GM23338 (cell line): Measurements from ENCODE around the gene MYADM. TPM values are rescaled to one million over a fixed set of nuclear protein-coding genes. Genes with fewer than 3 reads are reported as not detected.
A peak's percentile ranks its signal among the peaks of the same experiment; 100 is the strongest.

Experiments used
- ATAC-seq: fragments of 200-7000 bp; cut with Tn5 transposase; 3 replicates; pipeline ENCODE4 v1.9.1; 2020
- DNase-seq: peaks from one replicate; pipeline ENCODE4 v3.0.0-alpha.2; 2015; ENCODE audit warnings: low spot score
- H2AFZ ChIP-seq: fragments of 200-600 bp; sonication (generic); 2 replicates; pipeline ENCODE4 v1.8.0; 2016; ENCODE audit warnings: antibody characterized with exemption, mild to moderate bottlenecking, moderate library complexity
- H3F3A ChIP-seq: fragments of 200-600 bp; sonication (generic); replicated peaks from 2 replicates; pipeline ENCODE4 v1.8.0; 2017; ENCODE audit warnings: antibody characterized with exemption, mixed run types, low read depth
- H3K27ac ChIP-seq: fragments of 200-600 bp; sonication (generic); 2 replicates; pipeline ENCODE4 v1.6.1; 2016; ENCODE audit warnings: low read depth
- H3K27me3 ChIP-seq: fragments of 200-600 bp; sonication (generic); 2 replicates; pipeline ENCODE4 v1.8.0; 2016; ENCODE audit warnings: mild to moderate bottlenecking, mixed run types, moderate library complexity; ENCODE audit not compliant: insufficient read depth
- H3K36me3 ChIP-seq: fragments of 200-600 bp; sonication (generic); 2 replicates; pipeline ENCODE4 v1.8.0; 2016; ENCODE audit warnings: mild to moderate bottlenecking; ENCODE audit not compliant: insufficient read depth
- H3K4me1 ChIP-seq: fragments of 200-600 bp; sonication (generic); 2 replicates; pipeline ENCODE4 v1.8.0; 2016; ENCODE audit warnings: mild to moderate bottlenecking, moderate library complexity; ENCODE audit not compliant: insufficient read depth
- H3K4me2 ChIP-seq: fragments of 200-600 bp; sonication (generic); 2 replicates; pipeline ENCODE4 v1.7.1; 2017; ENCODE audit warnings: mixed run types
- H3K4me3 ChIP-seq: fragments of 200-600 bp; sonication (generic); 2 replicates; pipeline ENCODE4 v1.6.1; 2016; ENCODE audit warnings: mixed run types
- H3K79me2 ChIP-seq: fragments of 200-600 bp; sonication (generic); replicated peaks from 2 replicates; pipeline ENCODE4 v1.8.0; 2017; ENCODE audit warnings: mild to moderate bottlenecking; ENCODE audit not compliant: insufficient read depth
- H3K9me2 ChIP-seq: fragments of 200-600 bp; sonication (generic); 2 replicates; pipeline ENCODE4 v1.8.0; 2017; ENCODE audit not compliant: insufficient read depth
- H4K20me1 ChIP-seq: fragments of 200-600 bp; sonication (generic); replicated peaks from 2 replicates; pipeline ENCODE4 v1.8.0; 2017; ENCODE audit warnings: mild to moderate bottlenecking; ENCODE audit not compliant: insufficient read depth
- H3K27ac Mint-ChIP-seq: 2 replicates; pipeline ENCODE4 v1.8.0; 2020; ENCODE audit warnings: inconsistent platforms, mild to moderate bottlenecking, moderate library complexity, mixed read lengths
- H3K27me3 Mint-ChIP-seq: 3 replicates; pipeline ENCODE4 v1.8.0; 2022; ENCODE audit warnings: low read depth, mild to moderate bottlenecking, moderate library complexity, mixed read lengths, inconsistent platforms; ENCODE audit not compliant: insufficient read depth, poor library complexity
- H3K36me3 Mint-ChIP-seq: 3 replicates; pipeline ENCODE4 v1.8.0; 2021; ENCODE audit warnings: low read depth, mild to moderate bottlenecking, inconsistent platforms, moderate library complexity, mixed read lengths
- H3K4me1 Mint-ChIP-seq: 3 replicates; pipeline ENCODE4 v1.8.0; 2020; ENCODE audit warnings: mild to moderate bottlenecking, inconsistent platforms, mixed read lengths
- H3K4me3 Mint-ChIP-seq: 3 replicates; pipeline ENCODE4 v1.8.0; 2021; ENCODE audit warnings: moderate library complexity, mild to moderate bottlenecking, inconsistent platforms, mixed read lengths
- H3K9me3 Mint-ChIP-seq: 3 replicates; pipeline ENCODE4 v1.8.0; 2020; ENCODE audit warnings: moderate library complexity, mild to moderate bottlenecking, inconsistent platforms, mixed read lengths
- CREB1 ChIP-seq: fragments of 250-450 bp; sonication (Bioruptor Pico); IDR thresholded peaks from 2 replicates; pipeline ENCODE4 v1.5.0; 2020; ENCODE audit warnings: low read depth, mild to moderate bottlenecking, moderate library complexity
- EZH2 ChIP-seq: fragments of 200-600 bp; sonication (generic); IDR thresholded peaks from one replicate; pipeline ENCODE4 v1.8.0; 2017; ENCODE audit warnings: antibody characterized with exemption, mild to moderate bottlenecking, low read depth; ENCODE audit not compliant: unreplicated experiment
- JUNB ChIP-seq: IDR thresholded peaks from one replicate; pipeline ENCODE4 v1.6.1; 2016; ENCODE audit warnings: antibody characterized with exemption; ENCODE audit not compliant: unreplicated experiment
- POLR2AphosphoS5 ChIP-seq: IDR thresholded peaks from 2 replicates; pipeline ENCODE4 v1.6.1; 2016; ENCODE audit warnings: antibody characterized with exemption, low read depth
- STAT1 ChIP-seq: IDR thresholded peaks from one replicate; pipeline ENCODE4 v1.6.1; 2016; ENCODE audit warnings: antibody characterized with exemption; ENCODE audit not compliant: unreplicated experiment
- ZNF114 ChIP-seq: fragments of 250-450 bp; sonication (Bioruptor Pico); IDR thresholded peaks from 2 replicates; pipeline ENCODE4 v1.5.0; 2020; ENCODE audit warnings: mild to moderate bottlenecking, moderate library complexity
- ZNF331 ChIP-seq: fragments of 250-450 bp; sonication (Bioruptor Pico); IDR thresholded peaks from 2 replicates; pipeline ENCODE4 v1.5.0; 2020; ENCODE audit warnings: low read depth, mild to moderate bottlenecking, moderate library complexity
- polyA plus RNA-seq: library from polyadenylated mRNA; unstranded; fragments of >200 nt; fragmentation: Nextera tagmentation; extraction: Ambion mirVana; gene quantifications from 2 replicates; pipeline ENCODE4 v1.2.1, GENCODE V29; 2016
- total RNA-seq: library from RNA; depleted of rRNA; stranded (reverse); fragments of >200 nt; shearing (Covaris generic); gene quantifications from 2 replicates; pipeline ENCODE4 v1.2.3, GENCODE V29; 2014
- TF ChIP-seq, protein P1 (sequence below): IDR thresholded peaks from 2 replicates; pipeline ENCODE4 v1.6.1; 2016; ENCODE audit warnings: antibody characterized with exemption
- TF ChIP-seq, protein P2 (sequence below): IDR thresholded peaks from one replicate; pipeline ENCODE4 v1.6.1; 2018; ENCODE audit warnings: antibody characterized with exemption; ENCODE audit not compliant: unreplicated experiment

The MYADM gene
- total and polyA plus RNA-seq, 2 experiments from 2014 or later: 49.9 to 57.1 TPM

- no peak for TF ChIP-seq JUNB
- TF ChIP-seq EZH2: no peak
- TF ChIP-seq, protein P1, sequence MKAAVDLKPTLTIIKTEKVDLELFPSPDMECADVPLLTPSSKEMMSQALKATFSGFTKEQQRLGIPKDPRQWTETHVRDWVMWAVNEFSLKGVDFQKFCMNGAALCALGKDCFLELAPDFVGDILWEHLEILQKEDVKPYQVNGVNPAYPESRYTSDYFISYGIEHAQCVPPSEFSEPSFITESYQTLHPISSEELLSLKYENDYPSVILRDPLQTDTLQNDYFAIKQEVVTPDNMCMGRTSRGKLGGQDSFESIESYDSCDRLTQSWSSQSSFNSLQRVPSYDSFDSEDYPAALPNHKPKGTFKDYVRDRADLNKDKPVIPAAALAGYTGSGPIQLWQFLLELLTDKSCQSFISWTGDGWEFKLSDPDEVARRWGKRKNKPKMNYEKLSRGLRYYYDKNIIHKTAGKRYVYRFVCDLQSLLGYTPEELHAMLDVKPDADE: no peak
- no peak for TF ChIP-seq STAT1
- TF ChIP-seq, protein P2, sequence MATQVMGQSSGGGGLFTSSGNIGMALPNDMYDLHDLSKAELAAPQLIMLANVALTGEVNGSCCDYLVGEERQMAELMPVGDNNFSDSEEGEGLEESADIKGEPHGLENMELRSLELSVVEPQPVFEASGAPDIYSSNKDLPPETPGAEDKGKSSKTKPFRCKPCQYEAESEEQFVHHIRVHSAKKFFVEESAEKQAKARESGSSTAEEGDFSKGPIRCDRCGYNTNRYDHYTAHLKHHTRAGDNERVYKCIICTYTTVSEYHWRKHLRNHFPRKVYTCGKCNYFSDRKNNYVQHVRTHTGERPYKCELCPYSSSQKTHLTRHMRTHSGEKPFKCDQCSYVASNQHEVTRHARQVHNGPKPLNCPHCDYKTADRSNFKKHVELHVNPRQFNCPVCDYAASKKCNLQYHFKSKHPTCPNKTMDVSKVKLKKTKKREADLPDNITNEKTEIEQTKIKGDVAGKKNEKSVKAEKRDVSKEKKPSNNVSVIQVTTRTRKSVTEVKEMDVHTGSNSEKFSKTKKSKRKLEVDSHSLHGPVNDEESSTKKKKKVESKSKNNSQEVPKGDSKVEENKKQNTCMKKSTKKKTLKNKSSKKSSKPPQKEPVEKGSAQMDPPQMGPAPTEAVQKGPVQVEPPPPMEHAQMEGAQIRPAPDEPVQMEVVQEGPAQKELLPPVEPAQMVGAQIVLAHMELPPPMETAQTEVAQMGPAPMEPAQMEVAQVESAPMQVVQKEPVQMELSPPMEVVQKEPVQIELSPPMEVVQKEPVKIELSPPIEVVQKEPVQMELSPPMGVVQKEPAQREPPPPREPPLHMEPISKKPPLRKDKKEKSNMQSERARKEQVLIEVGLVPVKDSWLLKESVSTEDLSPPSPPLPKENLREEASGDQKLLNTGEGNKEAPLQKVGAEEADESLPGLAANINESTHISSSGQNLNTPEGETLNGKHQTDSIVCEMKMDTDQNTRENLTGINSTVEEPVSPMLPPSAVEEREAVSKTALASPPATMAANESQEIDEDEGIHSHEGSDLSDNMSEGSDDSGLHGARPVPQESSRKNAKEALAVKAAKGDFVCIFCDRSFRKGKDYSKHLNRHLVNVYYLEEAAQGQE: no peak
- no peak for TF ChIP-seq ZNF114 (CRISPR knock-in tag)
- no peak for TF ChIP-seq ZNF331 (CRISPR knock-in tag)
- no peak for TF ChIP-seq CREB1 (CRISPR knock-in tag)
Measured at GRCh38 chr19:53880711-53881481, 13.2 kb downstream of the MYADM start (continued).

DNA sequence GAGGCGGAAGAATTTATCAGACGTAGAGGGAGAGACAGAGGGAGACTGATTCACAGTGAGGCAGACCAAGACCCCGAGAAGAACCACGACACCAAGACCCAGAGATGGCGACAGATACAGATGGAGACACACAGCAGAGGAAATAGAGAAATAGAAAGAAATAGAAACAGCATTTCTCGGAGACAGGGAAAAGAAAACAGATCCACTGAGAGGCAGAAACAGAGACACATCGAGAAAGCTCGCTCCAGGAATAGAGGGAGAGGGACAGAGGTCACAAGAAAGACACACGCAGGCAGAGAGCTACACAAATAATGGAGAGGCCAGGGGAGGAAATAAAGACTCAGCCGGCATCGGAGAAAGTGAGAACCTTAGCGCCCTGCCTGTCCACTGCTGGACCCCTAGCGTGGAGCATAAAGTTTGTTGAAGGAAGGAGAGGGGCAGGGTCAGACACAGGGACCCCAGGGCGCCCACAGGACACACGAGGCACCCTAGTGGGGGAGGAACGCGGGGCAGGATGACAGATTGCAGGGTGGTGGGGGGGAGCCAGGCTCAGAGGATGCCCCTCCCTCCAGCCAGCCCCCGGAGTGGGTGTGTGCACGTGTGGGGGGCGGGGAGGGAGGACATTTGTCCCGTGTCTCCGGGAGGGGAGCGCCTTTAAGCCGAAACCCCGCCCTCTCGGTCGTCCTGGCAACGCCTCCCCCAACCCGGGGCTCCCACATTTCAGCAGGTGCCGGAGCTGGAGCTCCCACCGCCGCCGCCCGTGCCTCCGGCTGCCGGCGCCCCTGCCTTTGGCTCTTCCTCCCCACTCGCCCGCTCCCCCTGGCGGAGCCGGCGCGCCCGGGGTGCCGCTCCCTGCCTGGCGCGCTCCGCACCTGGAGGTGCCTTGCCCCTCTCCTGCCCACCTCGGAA is 14.1 kb downstream of the MYADM start, which contains the start of gene PRKCG:
Gene PRKCG (plus strand): TSS at position 716 of the 909 bp plus-strand sequence. CDS start 298 bp downstream, outside the sequence.
- H3K36me3 Mint-ChIP-seq: peaks cover 3% of the 10 kb centered on the region; the same call in 2 of the 3 replicates
- Histone ChIP-seq H3K4me2 (peak within 1 kb of the TSS; percentile 81), H4K20me1 (no peaks in the 10 kb centered on the region), H2AFZ (peak within 1 kb of the TSS; percentile 96), H3K36me3 (no peaks in the 10 kb centered on the region; the same call in 1 of the 2 replicates), H3K9me2 (no peaks in the 10 kb centered on the region), H3K27ac (peak within 1 kb of the TSS; percentile 76), H3K27me3 (peaks cover 11% of the 10 kb centered on the region), H3K4me1 (peaks cover 37% of the 10 kb centered on the region), H3K79me2 (no peaks in the 10 kb centered on the region), H3F3A (peaks cover 27% of the 10 kb centered on the region), H3K4me3 (peak within 1 kb of the TSS; percentile 89)
- DNase-seq: peak; percentile 90
- H3K27ac Mint-ChIP-seq: no peak within 1 kb of the TSS
- H3K9me3 Mint-ChIP-seq: no peaks in the 10 kb centered on the region
- H3K4me1 Mint-ChIP-seq: peaks cover 21% of the 10 kb centered on the region
- no peak within 1 kb of the TSS; the same call in 2 of the 3 replicates for H3K4me3 Mint-ChIP-seq
- peaks cover 23% of the 10 kb centered on the region for H3K27me3 Mint-ChIP-seq
- ATAC-seq: peak; percentile 27
- TF ChIP-seq ZNF331 (CRISPR knock-in tag) (no peak), POLR2AphosphoS5 (peak; percentile 54; the same call in 1 of the 2 replicates), STAT1 (no peak), JUNB (no peak)
- TF ChIP-seq, protein P2: no peak
